ENCODE results near the gene PFKFB2.

Gene PFKFB2

GRCh38 chr1:207067185-207067584 lies 14.1 kb downstream of the PFKFB2 start:
- no peak for DNase-seq (ENCODE audit: low read depth)

GRCh38 chr1:207067665-207068064 lies 14.6 kb downstream of the PFKFB2 start:
- no peak for DNase-seq (ENCODE audit: low read depth)

- DNase-seq (ENCODE audit: low read depth) = no peak
These were observed 16.0 kb downstream of the PFKFB2 start for GRCh38 chr1:207069061-207069460.

- no peak for DNase-seq (ENCODE audit: low read depth)
These were observed 16.9 kb downstream of the PFKFB2 start for GRCh38 chr1:207069858-207070506.

- DNase-seq (ENCODE audit: low read depth) = no peak
These were observed 17.7 kb downstream of the PFKFB2 start for GRCh38 chr1:207070811-207071210.

- no peak for DNase-seq (ENCODE audit: low read depth)
These were observed 18.4 kb downstream of the PFKFB2 start for GRCh38 chr1:207071426-207071825.

- no peak for DNase-seq (ENCODE audit: low read depth)
These were observed 19.2 kb downstream of the PFKFB2 start for GRCh38 chr1:207072233-207072632.

- DNase-seq (ENCODE audit: low read depth) = no peak
These were observed 21.1 kb downstream of the PFKFB2 start for GRCh38 chr1:207073906-207074820.

GRCh38 chr1:207076181-207076955 lies 23.3 kb downstream of the PFKFB2 start:
- DNase-seq (ENCODE audit: low read depth) = peak; percentile 40

- no peak for DNase-seq (ENCODE audit: low read depth)
These were observed 23.9 kb downstream of the PFKFB2 start for GRCh38 chr1:207077012-207077411.

GRCh38 chr1:207077470-207078377 lies 24.6 kb downstream of the PFKFB2 start:
- DNase-seq (ENCODE audit: low read depth) = peak; percentile 80

- no peak for DNase-seq (ENCODE audit: low read depth)
These were observed 25.6 kb downstream of the PFKFB2 start for GRCh38 chr1:207078578-207079132.

GRCh38 chr1:207079706-207080241 lies 26.7 kb downstream of the PFKFB2 start:
- no peak for DNase-seq (ENCODE audit: low read depth)

- no peak for DNase-seq (ENCODE audit: low read depth)
These were observed 28.0 kb downstream of the PFKFB2 start for GRCh38 chr1:207081088-207081487.

- DNase-seq (ENCODE audit: low read depth) = no peak
These were observed 28.7 kb downstream of the PFKFB2 start for GRCh38 chr1:207081806-207082205.

- DNase-seq (ENCODE audit: low read depth) = peak; percentile 31
These were observed 31.2 kb downstream of the PFKFB2 start for GRCh38 chr1:207084232-207084631.

- peak; percentile 85 for DNase-seq (ENCODE audit: low read depth)
These were observed 31.7 kb downstream of the PFKFB2 start for GRCh38 chr1:207084701-207085180.

- DNase-seq (ENCODE audit: low read depth) = no peak
These were observed 32.8 kb downstream of the PFKFB2 start for GRCh38 chr1:207085887-207086286.

- peak; percentile 51 for DNase-seq (ENCODE audit: low read depth)
These were observed 35.1 kb downstream of the PFKFB2 start for GRCh38 chr1:207088161-207088560.
